ENCODE measurements around the gene VSTM4. TPM values are rescaled to one million over a fixed set of nuclear protein-coding genes. Genes with fewer than 3 reads are reported as not detected.

VSTM4 gene
- total RNA-seq, 4 donors from 2014 or later = 13.4 to 38.2 (median 25.9) TPM

DNA sequence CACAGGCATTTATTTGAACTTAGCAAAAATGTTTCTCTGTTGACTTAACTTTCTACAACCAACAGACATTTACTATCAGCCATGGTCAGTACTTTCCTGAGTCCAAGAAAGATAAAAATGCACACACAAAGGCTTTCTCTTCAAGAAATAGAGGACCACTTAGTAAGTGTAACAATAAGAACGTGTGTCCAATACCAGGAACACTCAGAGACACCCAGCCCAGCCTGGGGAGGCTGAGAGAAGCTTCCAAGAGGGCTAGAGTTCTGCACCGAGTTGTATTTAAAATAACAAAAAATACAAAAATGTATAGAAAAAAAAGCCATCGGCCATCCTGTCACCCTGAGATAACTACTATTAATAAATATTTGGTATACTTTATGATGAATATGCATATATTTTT lies 35.8 kb downstream of the VSTM4 start:
- TF ChIP-seq, protein P1, sequence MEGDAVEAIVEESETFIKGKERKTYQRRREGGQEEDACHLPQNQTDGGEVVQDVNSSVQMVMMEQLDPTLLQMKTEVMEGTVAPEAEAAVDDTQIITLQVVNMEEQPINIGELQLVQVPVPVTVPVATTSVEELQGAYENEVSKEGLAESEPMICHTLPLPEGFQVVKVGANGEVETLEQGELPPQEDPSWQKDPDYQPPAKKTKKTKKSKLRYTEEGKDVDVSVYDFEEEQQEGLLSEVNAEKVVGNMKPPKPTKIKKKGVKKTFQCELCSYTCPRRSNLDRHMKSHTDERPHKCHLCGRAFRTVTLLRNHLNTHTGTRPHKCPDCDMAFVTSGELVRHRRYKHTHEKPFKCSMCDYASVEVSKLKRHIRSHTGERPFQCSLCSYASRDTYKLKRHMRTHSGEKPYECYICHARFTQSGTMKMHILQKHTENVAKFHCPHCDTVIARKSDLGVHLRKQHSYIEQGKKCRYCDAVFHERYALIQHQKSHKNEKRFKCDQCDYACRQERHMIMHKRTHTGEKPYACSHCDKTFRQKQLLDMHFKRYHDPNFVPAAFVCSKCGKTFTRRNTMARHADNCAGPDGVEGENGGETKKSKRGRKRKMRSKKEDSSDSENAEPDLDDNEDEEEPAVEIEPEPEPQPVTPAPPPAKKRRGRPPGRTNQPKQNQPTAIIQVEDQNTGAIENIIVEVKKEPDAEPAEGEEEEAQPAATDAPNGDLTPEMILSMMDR (IDR thresholded peaks at IDR 0.05; ENCODE audit: low read depth) = no peak

DNA sequence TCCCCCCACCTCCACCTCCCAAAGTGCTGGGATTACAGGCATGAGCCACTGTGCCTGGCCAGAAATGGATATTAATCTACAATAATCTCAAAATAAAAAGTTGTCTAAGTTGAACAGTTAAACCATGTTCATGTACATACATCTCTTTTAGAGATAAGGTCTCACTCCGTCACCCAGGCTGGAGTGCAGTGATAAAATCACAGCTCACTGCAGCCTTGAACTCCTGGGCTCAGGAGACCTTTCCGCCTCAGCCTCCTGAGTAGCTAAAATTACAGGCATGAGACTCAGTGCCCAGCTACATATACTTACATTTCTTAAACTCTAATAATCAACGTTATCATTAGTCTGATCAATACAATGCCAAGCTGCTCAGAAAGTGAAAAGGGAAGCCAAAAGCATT lies 36.2 kb downstream of the VSTM4 start:
- TF ChIP-seq, protein P1 (IDR thresholded peaks at IDR 0.05; ENCODE audit: low read depth) = no peak

DNA sequence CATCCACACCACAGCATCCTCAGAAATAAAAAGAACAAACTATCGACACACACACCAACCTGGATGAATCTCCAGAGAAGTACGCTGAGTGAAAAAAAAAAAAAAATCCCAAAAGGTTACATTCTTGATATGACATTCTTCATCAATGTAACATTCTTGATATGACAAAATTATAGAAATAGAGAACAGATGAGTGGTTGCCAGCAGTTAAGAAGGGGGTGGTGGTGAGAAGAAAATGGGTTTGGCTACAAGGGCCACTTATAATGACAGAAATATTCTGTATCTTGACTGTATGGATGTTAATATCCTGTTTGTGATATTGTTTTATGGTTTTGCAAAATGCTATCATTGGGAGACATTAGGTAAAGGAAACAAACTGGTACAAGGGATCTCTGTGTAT lies 36.9 kb downstream of the VSTM4 start:
- TF ChIP-seq, protein P1 (IDR thresholded peaks at IDR 0.05; ENCODE audit: low read depth) = no peak

- TF ChIP-seq, protein P1 (IDR thresholded peaks at IDR 0.05; ENCODE audit: low read depth) = no peak
Observed at GRCh38 chr10:49076741-49077521, 38.4 kb downstream of the VSTM4 start.

DNA sequence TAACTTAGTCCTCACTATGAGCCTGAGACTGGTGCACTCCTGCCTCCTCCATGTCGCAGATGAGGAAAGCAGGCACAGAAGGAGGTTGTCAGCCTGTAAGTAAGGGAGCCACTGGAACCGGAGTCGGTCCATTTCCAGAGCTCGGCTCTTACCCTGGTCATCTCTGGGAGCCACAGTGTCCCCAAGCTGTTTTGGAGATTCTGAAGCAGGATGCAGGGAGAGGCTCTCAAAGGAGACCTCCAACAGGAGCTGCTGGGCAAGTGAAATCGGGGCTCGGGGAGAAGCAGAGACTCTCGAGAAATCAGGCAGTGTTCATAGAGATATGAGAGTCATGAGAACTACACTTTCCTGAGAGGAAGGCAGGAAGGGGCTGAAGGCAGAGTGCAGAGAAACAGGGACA lies 39.0 kb downstream of the VSTM4 start:
- TF ChIP-seq, protein P1 (IDR thresholded peaks at IDR 0.05; ENCODE audit: low read depth) = no peak

DNA sequence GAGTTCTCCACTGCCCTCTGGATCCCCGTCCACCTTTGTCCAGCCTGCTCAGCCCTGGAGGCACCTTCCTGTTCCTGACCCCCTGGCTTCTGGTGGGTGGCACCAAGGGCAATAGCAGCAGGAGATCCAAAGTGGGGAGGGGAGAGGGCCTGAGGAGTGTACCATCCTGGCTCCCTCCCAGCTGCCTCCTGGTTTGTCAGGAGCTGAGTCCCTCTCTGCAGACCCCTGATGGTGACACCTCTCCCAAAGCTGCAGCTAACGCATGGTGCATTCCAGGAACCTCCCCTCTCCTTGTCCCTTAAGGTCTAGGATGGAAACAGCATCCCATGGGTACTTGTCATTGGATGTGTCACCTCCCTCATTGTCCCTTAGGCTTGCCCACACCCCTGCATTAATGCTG lies 39.6 kb downstream of the VSTM4 start:
- TF ChIP-seq, protein P1 (IDR thresholded peaks at IDR 0.05; ENCODE audit: low read depth) = no peak

- TF ChIP-seq, protein P1 (IDR thresholded peaks at IDR 0.05; ENCODE audit: low read depth) = no peak
Observed at GRCh38 chr10:49074836-49075682, 40.3 kb downstream of the VSTM4 start.

Data from subcutaneous adipose tissue (tissue), 4 donors.